Testis (tissue), 2 donors: ENCODE measurements around the gene IGBP1.

Source experiments
- POLR2A ChIP-seq: fragments of 450-650 bp; IDR thresholded peaks from one replicate; pipeline ENCODE4 v1.6.1; 2017; ENCODE audit warnings: antibody characterized with exemption, mild to moderate bottlenecking, moderate library complexity
- TF ChIP-seq, protein P1 (sequence below), 3 experiments: fragments of 450-650 bp in 2 of 3; fragments of 200-600 bp in 1 of 3; sonication (generic) in 1 of 3; IDR thresholded peaks; one replicate each; pipeline ENCODE4 v1.5.1; 2016 to 2019; ENCODE audit warnings: antibody characterized with exemption in 3 of 3, mild to moderate bottlenecking in 2 of 3, moderate library complexity in 1 of 3

DNA sequence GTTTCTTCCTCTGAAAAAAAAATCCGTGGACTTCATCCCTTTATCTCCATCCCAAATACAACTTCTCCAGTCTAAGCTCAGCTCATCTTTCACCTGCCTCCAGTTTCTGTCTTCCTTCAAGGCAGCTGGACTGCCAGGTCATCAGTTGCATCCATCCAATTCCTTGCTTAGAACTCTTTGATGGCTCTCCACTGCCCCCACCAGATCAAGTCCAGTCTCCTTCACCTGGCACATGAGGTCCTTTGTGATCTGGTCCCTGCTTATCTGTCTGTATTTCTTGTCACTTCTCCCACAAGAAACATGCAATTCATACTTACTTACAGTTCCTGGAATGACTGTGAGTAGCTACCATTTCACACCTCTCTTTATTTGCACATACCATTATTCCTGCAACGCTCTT, 37.2 kb upstream of the IGBP1 start:
- TF ChIP-seq, protein P1, sequence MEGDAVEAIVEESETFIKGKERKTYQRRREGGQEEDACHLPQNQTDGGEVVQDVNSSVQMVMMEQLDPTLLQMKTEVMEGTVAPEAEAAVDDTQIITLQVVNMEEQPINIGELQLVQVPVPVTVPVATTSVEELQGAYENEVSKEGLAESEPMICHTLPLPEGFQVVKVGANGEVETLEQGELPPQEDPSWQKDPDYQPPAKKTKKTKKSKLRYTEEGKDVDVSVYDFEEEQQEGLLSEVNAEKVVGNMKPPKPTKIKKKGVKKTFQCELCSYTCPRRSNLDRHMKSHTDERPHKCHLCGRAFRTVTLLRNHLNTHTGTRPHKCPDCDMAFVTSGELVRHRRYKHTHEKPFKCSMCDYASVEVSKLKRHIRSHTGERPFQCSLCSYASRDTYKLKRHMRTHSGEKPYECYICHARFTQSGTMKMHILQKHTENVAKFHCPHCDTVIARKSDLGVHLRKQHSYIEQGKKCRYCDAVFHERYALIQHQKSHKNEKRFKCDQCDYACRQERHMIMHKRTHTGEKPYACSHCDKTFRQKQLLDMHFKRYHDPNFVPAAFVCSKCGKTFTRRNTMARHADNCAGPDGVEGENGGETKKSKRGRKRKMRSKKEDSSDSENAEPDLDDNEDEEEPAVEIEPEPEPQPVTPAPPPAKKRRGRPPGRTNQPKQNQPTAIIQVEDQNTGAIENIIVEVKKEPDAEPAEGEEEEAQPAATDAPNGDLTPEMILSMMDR (IDR thresholded peaks at IDR 0.05), result no peak
- TF ChIP-seq POLR2A, result no peak
